NCI-H2081 treated with DMSO at 0.1 percent for 48 hours (cell line): ENCODE measurements around the gene PRKAG2.
"Not testable (repeated sequence)": the region's sequence is repeated elsewhere in the genome, so short reads cannot be mapped to it uniquely, and the experiment has no call there.

Experiments used
- DNase-seq: peaks from one replicate; lab custom pipeline; 2025; lab: John Stamatoyannopoulos, UW

Gene PRKAG2

DNA sequence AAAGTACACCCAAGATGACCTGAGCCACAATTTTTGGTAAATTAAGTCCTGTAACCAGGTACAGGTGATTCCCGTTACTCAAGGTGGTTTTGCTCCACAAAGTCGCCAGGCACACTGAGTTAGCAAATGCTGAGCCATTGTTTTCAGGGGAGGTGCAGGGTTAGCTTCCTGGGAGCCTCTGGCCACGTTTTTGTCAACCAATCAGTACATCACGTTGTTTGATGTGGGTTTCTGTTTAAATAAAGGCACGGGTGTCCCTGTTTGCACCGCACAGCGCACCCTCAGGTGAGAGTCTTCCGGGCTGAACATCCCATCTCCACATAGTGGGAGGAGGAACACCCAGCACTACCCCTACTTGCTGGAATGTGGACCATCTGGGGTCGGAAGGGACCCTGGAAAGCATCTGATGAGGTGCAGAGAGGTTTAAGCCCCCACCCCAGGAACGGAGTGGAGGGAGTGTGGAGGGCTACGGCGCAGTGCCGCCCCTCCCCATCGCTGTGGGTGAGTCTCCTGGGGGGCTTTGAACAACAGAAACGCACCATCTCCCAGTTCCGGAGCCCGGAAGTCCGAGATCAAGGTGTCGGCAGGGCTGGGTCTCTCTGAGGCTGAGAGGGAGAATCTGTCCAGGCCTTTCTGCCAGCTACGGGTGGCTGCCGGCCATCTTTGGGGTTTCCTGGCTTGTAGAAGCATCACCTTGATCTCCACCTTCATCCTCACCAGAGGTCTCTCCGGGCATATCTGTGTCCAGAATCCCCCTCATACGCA, 42.5 kb downstream of the PRKAG2 start:
- DNase-seq, result no peak

- no peak for DNase-seq
Measured at GRCh38 chr7:151833691-151834090, 43.2 kb downstream of the PRKAG2 start.

DNA sequence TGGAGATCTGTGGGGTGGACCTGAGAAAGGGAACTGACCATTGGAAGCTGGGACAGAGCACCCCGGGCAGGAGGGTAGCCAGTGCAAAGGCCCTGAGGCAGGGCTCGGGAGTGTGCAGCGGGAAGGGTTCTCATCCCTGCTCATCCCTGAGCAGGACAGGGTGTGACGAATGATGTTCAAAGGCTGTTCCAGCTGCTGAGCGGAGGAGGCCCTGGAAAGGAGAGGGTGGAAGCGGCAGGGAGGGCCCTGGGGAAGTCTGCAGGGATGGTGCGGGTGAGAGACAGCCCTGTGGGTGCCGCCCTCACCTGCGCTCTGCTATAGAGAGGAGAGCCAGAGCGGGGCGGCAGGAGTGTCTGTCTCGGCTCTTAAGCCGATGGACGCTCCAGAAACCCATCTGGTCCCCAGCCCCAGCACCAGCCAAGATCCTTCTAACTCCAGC, 43.7 kb downstream of the PRKAG2 start:
- DNase-seq, result no peak

DNA sequence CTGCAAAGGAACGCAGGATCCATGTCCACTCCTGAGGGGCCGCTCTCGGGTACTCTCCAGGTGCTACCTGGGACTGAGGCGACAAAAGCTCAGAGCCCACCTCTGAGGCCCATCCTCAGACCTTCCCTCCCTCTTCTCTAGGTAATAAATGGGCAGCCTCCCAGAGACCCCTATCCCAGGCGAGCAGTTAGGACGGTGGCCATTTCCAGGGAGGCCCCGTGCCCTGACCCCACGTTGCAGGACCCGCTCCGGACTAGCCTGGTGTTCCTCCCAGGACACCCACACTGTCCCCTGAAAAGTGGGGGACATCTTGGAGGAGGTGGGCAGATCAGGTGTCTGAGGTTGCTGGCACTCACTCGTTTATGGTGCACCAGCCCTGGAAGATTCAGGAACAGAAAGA, 44.3 kb downstream of the PRKAG2 start:
- DNase-seq, result no peak

- no peak for DNase-seq
Measured at GRCh38 chr7:151832138-151832537, 44.8 kb downstream of the PRKAG2 start.

DNA sequence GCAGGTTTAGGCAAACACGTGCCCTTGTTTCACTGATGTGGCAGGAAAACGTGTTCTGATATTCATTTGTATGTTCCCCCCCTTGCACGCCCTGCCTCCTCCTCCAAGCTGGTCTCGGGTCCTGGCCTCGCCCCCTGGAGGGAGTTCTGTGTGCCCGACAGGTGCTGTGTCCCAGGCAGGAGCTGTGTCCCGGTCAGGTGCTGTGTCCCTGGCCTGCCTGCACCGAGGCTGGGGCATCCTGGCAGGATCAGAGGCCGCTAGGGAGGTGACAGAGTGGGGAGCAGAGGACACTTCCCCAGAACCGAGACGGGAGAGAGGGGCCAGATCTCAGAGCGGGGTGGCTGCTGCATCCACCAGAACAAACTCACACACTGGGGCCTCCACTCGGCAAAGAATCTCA, 45.3 kb downstream of the PRKAG2 start:
- no peak for DNase-seq

GRCh38 chr7:151830121-151830830, 46.6 kb downstream of the PRKAG2 start:
- no peak for DNase-seq

DNA sequence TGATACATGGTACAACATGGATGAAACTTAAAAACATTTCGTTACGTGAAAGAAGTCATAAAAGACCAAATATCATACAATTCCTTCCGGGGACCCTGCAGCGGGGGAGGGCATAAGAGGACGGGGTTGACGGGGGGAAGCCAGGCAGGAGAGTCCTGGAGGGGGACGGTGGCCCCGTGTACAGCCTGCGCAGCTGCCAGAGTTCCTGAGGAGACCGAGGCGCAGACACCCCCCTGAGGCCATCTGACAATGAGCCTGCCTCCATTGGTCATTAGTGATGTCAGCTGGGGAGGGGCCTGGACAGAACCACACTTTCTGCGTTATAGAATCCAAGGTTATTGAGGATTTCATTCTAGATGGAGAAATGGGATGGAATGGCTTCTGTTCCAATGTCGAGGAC, 47.2 kb downstream of the PRKAG2 start:
- no peak for DNase-seq

GRCh38 chr7:151827620-151828019, 49.3 kb downstream of the PRKAG2 start:
- DNase-seq, result no peak

- DNase-seq, result not testable (repeated sequence)
Measured at GRCh38 chr7:151826316-151826715, 50.6 kb downstream of the PRKAG2 start.

DNA sequence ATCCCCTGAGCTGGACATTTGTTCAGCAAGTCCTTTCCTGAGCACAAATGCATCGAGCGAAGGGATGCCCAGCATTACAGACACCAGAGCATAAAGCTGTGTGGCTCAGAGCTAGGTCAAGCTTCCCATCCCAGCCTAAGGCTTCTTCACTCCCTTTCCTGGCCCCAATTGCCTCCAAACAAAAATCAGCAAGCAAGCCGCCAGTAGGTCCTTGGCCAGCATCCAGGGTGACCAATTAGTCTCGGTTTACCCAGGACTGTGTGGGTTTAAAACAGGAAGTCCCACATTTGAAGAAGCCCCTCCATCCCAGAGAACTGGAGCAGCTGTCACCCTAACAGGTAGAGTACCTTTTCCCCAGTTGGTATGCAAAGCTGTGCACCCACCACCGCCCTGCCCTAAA, 51.2 kb downstream of the PRKAG2 start:
- DNase-seq, result peak; percentile 60

DNA sequence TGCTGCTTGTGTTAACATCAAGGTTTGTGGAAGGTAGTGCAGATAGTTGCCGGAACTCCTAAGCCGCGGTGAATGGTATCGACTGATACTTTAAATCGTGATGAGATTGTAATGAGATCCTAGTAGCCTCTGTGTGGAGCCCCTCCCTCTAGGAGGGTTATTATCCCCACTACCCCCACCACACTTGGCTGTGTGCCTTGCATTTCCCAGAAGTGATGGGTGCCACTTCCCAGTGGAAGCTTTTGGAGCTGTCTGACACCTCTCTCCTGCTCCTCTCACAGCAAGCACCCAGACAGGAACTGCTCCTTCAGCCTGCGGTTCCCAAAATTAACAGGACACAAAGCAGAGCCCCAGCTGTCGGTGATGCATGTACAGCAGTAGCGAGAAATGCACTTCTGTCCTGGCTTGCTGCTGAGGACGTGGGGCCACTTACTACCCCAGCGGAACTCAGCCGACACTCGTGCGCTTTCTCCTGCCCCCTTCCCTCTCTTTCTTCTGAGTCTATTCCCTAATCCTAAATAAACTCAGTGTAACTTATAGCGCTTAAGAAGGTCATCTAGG, 52.5 kb downstream of the PRKAG2 start:
- no peak for DNase-seq

DNA sequence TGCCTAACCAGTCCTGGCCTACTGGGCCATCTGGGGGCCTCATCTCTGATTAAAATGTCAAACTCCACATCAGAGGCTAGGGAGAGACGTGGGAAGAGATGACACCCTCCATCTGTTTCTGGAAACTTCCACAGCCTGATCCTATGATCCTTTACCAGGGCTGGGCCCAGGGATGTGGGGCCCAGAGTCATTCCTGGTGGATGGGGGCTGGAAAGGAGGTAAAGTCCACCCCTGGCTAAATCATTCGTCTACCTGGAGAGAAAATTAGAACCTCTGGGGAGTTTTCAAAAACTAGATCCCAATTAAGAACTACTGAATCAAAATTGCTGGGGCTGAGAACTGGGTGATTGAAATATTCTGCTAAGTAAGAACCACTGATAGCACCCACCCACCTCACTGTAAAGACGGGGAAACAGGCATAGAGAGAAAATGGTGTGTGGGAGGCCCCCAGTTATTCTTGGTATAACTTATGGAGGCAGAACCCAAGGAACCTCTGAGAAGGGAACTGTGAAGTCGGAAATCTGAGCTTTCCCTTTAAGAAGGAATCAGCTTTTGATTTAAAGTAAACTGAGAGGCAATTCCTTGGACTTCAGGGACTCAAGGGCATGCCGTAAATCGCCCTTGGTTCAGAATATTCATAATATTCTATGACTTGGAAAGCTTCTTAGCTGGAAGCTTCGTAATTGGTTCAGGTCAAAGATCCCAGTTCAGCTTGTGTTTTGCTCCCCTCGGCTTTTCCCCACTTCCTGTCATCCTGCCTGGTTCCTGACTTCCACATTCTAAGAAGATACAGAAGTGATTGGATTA, 53.1 kb downstream of the PRKAG2 start:
- no peak for DNase-seq

GRCh38 chr7:151822541-151823181, 54.3 kb downstream of the PRKAG2 start:
- no peak for DNase-seq

DNA sequence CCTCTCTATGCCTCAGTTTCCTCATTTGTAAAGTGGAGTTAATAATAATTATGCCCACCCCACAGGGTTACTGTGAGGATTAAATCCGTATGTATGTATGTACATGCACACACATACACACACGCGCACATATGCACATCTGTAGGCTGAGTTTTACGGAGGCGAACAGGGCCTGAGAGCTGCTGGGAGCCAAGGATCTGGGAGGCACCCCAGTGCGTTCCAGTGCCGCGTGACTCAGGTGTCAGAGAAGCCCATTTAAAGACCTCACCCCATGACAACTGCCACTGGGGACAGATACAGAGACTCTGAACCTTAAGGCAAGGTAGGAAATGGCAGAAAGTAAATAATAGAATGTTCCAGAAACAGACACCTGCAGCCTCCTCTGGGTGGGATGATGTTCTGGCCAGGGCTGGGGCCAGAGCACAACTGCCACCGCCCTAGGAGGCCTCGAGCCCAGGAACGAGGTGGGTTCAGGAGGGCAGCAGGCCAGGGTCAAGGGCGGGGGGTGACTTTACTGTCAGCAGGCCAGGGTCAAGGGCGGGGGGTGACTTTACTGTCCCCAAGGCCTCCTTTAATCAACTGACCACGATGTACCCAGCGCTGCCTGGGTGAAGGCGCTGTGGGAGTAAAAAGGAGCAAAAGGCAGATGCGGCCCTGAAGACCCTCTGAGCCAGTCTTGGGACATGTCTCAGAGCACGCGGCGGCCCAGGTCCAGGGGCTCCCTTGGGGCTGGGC, 54.9 kb downstream of the PRKAG2 start:
- no peak for DNase-seq

- DNase-seq, result no peak
Measured at GRCh38 chr7:151821226-151821625, 55.7 kb downstream of the PRKAG2 start.

DNA sequence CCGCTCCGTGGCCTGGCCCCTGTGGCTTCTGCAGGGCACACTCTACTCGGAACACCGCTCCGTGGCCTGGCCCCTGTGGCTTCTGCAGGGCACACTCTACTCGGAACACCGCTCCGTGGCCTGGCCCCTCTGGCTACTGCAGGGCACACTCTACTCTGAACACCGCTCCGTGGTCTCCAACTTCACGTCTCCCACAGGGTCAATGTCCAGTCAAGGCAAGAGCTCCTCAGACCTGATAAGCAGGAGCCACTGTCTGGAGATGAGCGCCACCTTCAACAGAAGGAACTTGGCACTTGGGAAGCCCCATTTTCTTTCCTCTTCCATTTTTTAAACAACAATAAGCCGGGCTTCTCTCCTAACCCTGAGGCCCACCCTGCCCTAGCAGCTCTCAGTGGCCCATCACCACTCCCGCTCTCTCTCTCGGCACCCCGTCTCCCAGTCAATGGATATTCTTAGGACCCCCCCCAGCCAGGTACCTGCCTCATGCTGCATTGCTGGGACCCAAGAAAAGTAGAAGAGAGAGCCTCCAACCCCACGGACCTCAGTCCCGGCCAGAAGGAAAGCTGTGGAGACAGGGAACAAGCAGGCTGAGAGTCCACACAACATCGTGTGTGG, 56.3 kb downstream of the PRKAG2 start:
- no peak for DNase-seq

DNA sequence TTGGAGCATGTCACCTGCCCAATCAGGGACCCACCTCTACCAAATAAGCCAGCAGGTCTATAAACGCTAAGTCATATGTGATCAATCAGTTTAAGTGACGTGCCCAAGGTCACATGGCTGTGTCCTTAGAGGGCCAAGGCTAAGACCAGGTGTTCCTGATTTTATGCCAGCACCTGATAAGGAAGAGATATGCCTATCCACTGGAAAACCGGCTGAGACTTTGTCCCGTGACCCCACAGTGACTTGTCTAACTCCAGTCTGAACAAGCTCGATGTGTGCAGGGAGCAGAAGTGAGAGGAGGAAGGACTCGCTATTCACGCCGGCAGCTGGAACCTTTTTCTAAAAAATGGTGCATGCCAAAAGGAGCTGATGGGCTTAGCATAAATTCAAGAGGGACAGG, 57.0 kb downstream of the PRKAG2 start:
- DNase-seq, result no peak

DNA sequence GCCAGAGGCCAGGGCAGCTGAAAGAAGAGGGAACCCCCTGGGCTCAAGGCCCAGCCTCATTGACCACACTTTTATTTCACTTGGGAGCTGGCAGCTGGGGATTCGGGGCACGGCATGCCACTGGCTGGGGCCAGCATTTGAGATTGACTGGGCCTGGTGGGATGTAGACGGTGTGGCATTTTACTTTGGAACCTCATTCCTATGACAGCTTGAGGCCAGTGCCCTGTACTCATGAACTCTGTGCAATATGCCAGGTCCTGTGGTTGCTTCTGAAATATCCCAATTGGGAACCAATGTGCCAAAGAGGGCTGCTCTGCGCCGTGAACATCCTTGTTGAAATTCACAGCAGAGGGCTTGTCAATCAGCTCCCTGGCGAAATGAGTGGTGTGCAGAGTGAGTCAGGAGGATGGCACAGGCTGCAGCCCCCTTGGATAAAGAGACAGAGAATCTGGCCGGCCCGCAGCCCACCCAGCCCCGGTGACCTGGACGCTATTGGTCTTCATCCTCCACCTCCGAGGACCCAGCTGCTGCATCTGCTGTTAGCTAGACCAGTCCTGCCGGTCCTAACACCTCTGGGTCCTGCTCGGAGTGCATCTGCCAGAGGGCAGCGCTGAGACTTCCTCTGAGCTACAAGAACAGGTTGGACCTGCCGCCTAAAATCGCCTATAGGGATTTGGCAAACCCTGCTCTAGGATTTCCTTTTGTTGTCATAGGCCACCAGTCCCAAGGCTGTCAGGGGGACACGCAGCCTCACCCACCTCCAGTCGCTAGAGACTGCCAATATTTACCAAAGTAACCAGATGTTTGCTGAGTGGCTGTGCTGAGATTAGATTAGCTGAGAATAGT, 58.0 kb downstream of the PRKAG2 start:
- DNase-seq, result peak; percentile 49
